22Rv1 (cell line): ENCODE results near the gene TBX15.

Experiments used
- H3K27ac ChIP-seq: fragments of 450-650 bp; 2 replicates; pipeline ENCODE4 v1.5.1; 2017
- CTCF ChIP-seq: fragments of 450-650 bp; IDR thresholded peaks from 2 replicates; pipeline ENCODE4 v1.5.1; 2017; ENCODE audit warnings: mild to moderate bottlenecking
- ZFX ChIP-seq: fragments of 450-650 bp; IDR thresholded peaks from 2 replicates; pipeline ENCODE4 v1.6.1; 2017; ENCODE audit warnings: antibody characterized with exemption, borderline replicate concordance

Gene TBX15

GRCh38 chr1:118984086-118984721 lies 3.9 kb downstream of the TBX15 start:
- H3K27ac ChIP-seq: no peak overlapping the region
- TF ChIP-seq ZFX: no peak
- TF ChIP-seq CTCF: no peak

GRCh38 chr1:118983558-118984041 lies 4.5 kb downstream of the TBX15 start:
- H3K27ac ChIP-seq: no peak overlapping the region
- TF ChIP-seq CTCF (no peak), ZFX (no peak)

DNA sequence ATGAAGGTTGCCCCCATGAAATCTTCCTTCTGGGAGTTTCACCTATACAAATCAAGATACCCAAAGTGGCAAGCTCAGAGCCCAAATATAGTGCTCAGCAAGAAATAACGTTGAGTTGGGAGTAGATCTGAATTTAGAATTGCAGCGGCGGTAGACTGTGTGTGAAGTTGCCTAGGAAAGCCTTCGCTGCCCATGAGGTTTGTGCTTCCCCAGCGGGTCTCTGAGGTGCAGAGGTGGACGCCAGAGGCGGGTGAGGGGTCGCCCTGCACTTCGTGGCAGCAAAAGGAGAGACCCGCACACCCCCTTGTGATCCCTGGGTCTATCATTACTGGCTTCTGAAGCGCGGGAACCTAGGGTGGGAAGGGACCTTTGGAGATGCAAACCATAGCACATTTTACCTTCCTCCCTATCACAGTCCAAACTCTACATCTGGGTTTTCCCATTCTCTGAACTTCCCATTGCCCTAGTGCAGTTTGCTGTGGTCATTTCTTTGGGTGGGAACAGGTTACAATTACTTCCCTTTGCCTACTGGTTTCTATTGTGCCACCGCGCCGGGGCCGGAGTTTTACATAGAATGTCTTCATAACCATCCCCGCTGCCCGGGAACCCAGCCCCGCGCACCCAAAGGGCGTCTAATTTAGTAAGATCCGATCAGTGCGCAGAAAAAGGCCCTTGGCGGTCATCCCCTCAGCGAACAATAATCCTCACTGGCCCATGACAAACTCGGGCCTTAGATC lies 5.2 kb downstream of the TBX15 start:
- H3K27ac ChIP-seq: no peak overlapping the region
- TF ChIP-seq CTCF (no peak), ZFX (no peak)

DNA sequence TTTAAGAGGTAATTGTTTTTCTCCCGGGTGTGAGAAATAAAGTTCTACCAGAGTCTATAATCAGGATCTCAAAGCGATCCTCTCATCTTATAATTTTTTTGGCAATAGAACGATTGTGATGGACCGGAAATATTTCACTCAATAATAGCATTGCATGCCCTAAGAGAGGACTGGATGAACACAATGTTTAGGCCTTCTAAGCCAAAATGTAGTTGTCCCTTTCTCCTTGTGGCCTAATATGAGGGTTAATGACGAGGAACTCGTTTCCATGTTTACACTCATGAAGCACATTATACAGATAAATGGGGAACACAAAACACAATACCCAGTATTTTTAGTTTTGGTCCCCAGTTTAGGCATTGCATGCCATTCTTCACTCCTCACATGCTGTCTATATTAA lies 5.9 kb downstream of the TBX15 start:
- no peak overlapping the region for H3K27ac ChIP-seq
- TF ChIP-seq CTCF: no peak
- TF ChIP-seq ZFX: no peak

DNA sequence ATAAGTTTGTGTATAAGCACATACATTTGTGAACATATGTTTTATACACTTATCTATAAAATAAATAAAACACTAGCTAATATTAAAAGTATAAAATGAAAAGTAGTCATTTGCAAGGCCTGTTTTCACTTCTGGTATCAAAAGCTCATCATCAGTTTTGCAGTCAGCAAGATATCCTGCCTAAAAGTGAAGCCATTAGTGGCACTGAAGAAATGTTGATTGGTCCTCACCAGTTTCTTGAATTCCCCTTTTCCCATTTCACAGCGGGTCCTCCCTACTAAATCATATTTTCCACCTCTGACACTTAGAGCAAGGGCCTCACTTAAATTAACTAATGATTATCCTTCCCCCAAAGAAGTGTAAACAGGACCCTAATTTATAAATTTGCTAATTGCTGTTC lies 6.7 kb downstream of the TBX15 start:
- TF ChIP-seq ZFX (no peak), CTCF (no peak)
- H3K27ac ChIP-seq: no peak overlapping the region

GRCh38 chr1:118979754-118980575 lies 8.2 kb downstream of the TBX15 start:
- TF ChIP-seq ZFX (no peak), CTCF (no peak)
- H3K27ac ChIP-seq: no peak overlapping the region
